Endothelial cell of umbilical vein (primary cell): ENCODE data around the gene ADAMTSL2. TPM values are rescaled to one million over a fixed set of nuclear protein-coding genes. Genes with fewer than 3 reads are reported as not detected.

Experiments used
- BruUV-seq: library from RNA; stranded (reverse); fragments of 400-500 nt; replicated peaks from 2 replicates; lab custom pipeline; 2021; lab: Mats Ljungman, UMichigan
- CTCF ChIA-PET: fragments of 300-600, 350-600 bp; sonication (Branson Sonifier 250); formaldehyde crosslinking; loops from one replicate; lab custom pipeline; 2021; ENCODE audit warnings: antibody characterized with exemption, inconsistent platforms; lab: Charles Lee
- POLR2A ChIA-PET: fragments of 300-600, 350-600 bp; sonication (Branson Sonifier 250); formaldehyde crosslinking; loops from one replicate; lab custom pipeline; 2021; ENCODE audit warnings: antibody characterized with exemption, inconsistent platforms; lab: Charles Lee
- DNase-seq: peaks from one replicate; pipeline ENCODE4 v3.0.0-alpha.2; 2011; ENCODE audit warnings: low read depth, low spot score
- FAIRE-seq: peaks from 2 replicates; lab custom pipeline; 2011; peaks lifted over from hg19 to GRCh38; lab: Jason Lieb, UNC
- H2AFZ ChIP-seq: 2 replicates; pipeline ENCODE4 v1.6.0; 2012; ENCODE audit warnings: low read depth, low read length, control low read depth, inconsistent platforms
- H3K27ac ChIP-seq: 2 replicates; pipeline ENCODE4 v1.5.1; 2011; ENCODE audit warnings: low read depth, mild to moderate bottlenecking, control low read depth, low read length, moderate library complexity; ENCODE audit not compliant: insufficient read depth
- H3K27me3 ChIP-seq, 2 experiments: 2 replicates each; pipeline versions ENCODE4 v1.6.0 to v1.6.1; 2011; ENCODE audit warnings: low read length in 2 of 2, mixed read lengths in 1 of 2; ENCODE audit not compliant: control insufficient read depth in 2 of 2, insufficient read depth in 2 of 2
- H3K36me3 ChIP-seq, 2 experiments: 2 replicates in 1 of 2; 3 replicates in 1 of 2; pipeline ENCODE4 v1.5.1; 2011; ENCODE audit warnings: low read length in 2 of 2, mild to moderate bottlenecking in 1 of 2, moderate library complexity in 1 of 2; ENCODE audit not compliant: control insufficient read depth in 2 of 2, insufficient read depth in 2 of 2; ENCODE audit errors: extremely low read depth in 1 of 2
- H3K4me1 ChIP-seq: 3 replicates; pipeline ENCODE4 v1.5.1; 2011; ENCODE audit warnings: mild to moderate bottlenecking, low read length; ENCODE audit not compliant: control insufficient read depth, insufficient read depth; ENCODE audit errors: extremely low read depth
- H3K4me2 ChIP-seq: 2 replicates; pipeline ENCODE4 v1.6.1; 2011; ENCODE audit warnings: low read length, control low read depth, mixed read lengths; ENCODE audit not compliant: insufficient read depth
- H3K4me3 ChIP-seq, 3 experiments: fragments of 200-600 bp in 1 of 3; sonication (generic), shearing (Covaris generic) in 1 of 3; replicated peaks in 1 of 3; 2 replicates each; pipeline ENCODE4 v1.5.1; 2011 to 2016; ENCODE audit warnings: control low read depth in 3 of 3, low read length in 3 of 3, mild to moderate bottlenecking in 2 of 3, inconsistent platforms in 1 of 3, low read depth in 1 of 3, moderate library complexity in 1 of 3; ENCODE audit not compliant: insufficient read depth in 1 of 3
- H3K79me2 ChIP-seq: 2 replicates; pipeline ENCODE4 v1.6.0; 2012; ENCODE audit warnings: low read length, inconsistent platforms; ENCODE audit not compliant: control insufficient read depth, insufficient read depth
- H3K9ac ChIP-seq: replicated peaks from 2 replicates; pipeline ENCODE3; 2011; ENCODE audit warnings: low read length, control low read depth; ENCODE audit not compliant: insufficient read depth; ENCODE audit errors: extremely low read depth
- H3K9me1 ChIP-seq: replicated peaks from 3 replicates; pipeline ENCODE4 v1.6.0; 2011; ENCODE audit warnings: mild to moderate bottlenecking, low read length; ENCODE audit not compliant: control insufficient read depth, insufficient read depth; ENCODE audit errors: extremely low read depth
- H3K9me3 ChIP-seq: replicated peaks from 2 replicates; pipeline ENCODE4 v1.5.1; 2012; ENCODE audit warnings: low read length, inconsistent platforms; ENCODE audit not compliant: control insufficient read depth, insufficient read depth
- H4K20me1 ChIP-seq: replicated peaks from 2 replicates; pipeline ENCODE3; 2011; ENCODE audit warnings: mild to moderate bottlenecking, low read length; ENCODE audit not compliant: control insufficient read depth, insufficient read depth; ENCODE audit errors: extremely low read depth
- EZH2 ChIP-seq: IDR thresholded peaks from 2 replicates; pipeline ENCODE4 v1.6.1; 2012; ENCODE audit warnings: borderline replicate concordance, low read depth, mild to moderate bottlenecking, moderate library complexity, low read length, inconsistent platforms; ENCODE audit not compliant: severe bottlenecking
- FOS ChIP-seq: IDR thresholded peaks from 2 replicates; pipeline ENCODE4 v1.6.1; 2011; ENCODE audit warnings: mild to moderate bottlenecking, low read length, moderate library complexity, borderline replicate concordance; ENCODE audit not compliant: insufficient read depth
- GATA2 ChIP-seq: IDR thresholded peaks from 2 replicates; pipeline ENCODE4 v1.7.0; 2011; ENCODE audit warnings: low read depth, mild to moderate bottlenecking, moderate library complexity, mixed read lengths, low read length; ENCODE audit not compliant: insufficient read length, insufficient read depth
- JUN ChIP-seq: IDR thresholded peaks from 2 replicates; pipeline ENCODE4 v1.6.1; 2011; ENCODE audit warnings: borderline replicate concordance, low read depth; ENCODE audit not compliant: insufficient read length, insufficient read depth
- MYC ChIP-seq: IDR thresholded peaks from one replicate; pipeline ENCODE4 v1.6.1; 2011; ENCODE audit warnings: mild to moderate bottlenecking, low read depth, low read length
- POLR2A ChIP-seq: IDR thresholded peaks from 2 replicates; pipeline ENCODE4 v1.6.1; 2012; ENCODE audit warnings: low read depth, mild to moderate bottlenecking, control low read depth, low read length
- POLR2AphosphoS5 ChIP-seq: IDR thresholded peaks from 2 replicates; pipeline ENCODE4 v1.6.1; 2012; ENCODE audit warnings: low read depth, mild to moderate bottlenecking, control low read depth, low read length, moderate library complexity; ENCODE audit not compliant: insufficient read depth
- dilution Hi-C: fragments of 300-500 bp; cut with MboI; formaldehyde crosslinking; loops from one replicate; pipeline ENCODE4 v1.15.0; 2019; ENCODE audit warnings: low sequenced_read_pairs; ENCODE audit not compliant: extremely low pct_ligation_motif_present
- intact Hi-C: fragments of 100-400 bp; cut with micrococcal nuclease; formaldehyde crosslinking; loops from one replicate; pipeline ENCODE4 v1.10.0; 2022
- polyA plus RNA-seq, 4 experiments: library from polyadenylated mRNA; depleted of rRNA in 3 of 4; stranded (reverse) in 3 of 4; unstranded in 1 of 4; fragments of >200 nt; gene quantifications; 2 replicates each; pipeline versions ENCODE4 v1.2.1 to v1.2.3, GENCODE V29; 2011 to 2012; ENCODE audit warnings: missing spikeins in 1 of 4
- total RNA-seq: library from RNA; stranded (reverse); gene quantifications from 2 replicates; pipeline ENCODE4 v1.2.3, GENCODE V29; 2021
- TF ChIP-seq, protein P1 (sequence below): IDR thresholded peaks from 2 replicates; pipeline ENCODE4 v1.6.1; 2011; ENCODE audit not compliant: insufficient read depth, insufficient read length
- TF ChIP-seq, protein P2 (sequence below), 2 donors: IDR thresholded peaks; 1 replicate in 1 of 2; 2 replicates in 1 of 2; pipeline ENCODE4 v1.5.1; 2011; ENCODE audit warnings: low read length in 2 of 2, mild to moderate bottlenecking in 2 of 2, moderate library complexity in 2 of 2, control low read depth in 1 of 2, inconsistent platforms in 1 of 2, low read depth in 1 of 2; ENCODE audit not compliant: insufficient read depth in 1 of 2; ENCODE audit errors: extremely low read depth in 1 of 2

Gene ADAMTSL2
- total and polyA plus RNA-seq, 2 donors (not counting 3 experiments of a cell fraction or from before 2014, with no cell fraction given), result not detected

DNA sequence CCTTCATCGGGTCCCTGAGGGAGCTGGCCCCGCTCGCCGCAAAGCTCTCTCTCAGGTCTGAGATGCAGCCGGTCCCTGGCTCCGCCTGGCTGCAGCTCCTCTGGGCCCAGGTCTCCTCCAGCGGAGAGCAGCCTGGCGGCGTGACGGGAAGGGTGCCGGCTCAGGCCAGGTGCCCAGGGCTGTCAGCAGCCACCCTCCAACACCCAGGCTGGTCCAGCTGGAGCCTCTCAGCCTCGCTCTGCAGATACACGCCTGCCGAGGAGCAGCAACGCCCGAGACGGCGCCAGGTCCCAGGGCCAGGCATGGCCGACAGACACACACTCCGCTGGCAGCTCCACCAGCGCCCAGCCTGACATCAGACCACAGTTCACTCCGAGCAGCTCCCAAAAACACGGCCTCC lies 49.1 kb downstream of the ADAMTSL2 start:
- no peak for FAIRE-seq
- no peaks in the 10 kb centered on the region for H3K36me3 ChIP-seq
- H3K4me1 ChIP-seq, result no peaks in the 10 kb centered on the region
- H3K27me3 ChIP-seq, result peaks cover 2 to 4% of the 10 kb centered on the region in 2 experiments
- H3K9me3 ChIP-seq, result no peaks in the 10 kb centered on the region
- ChIA-PET POLR2A (no interaction called here), CTCF (interaction anchor here (0.8 kb wide), 1 partner anchor 199 kb away, joined by 3 read pairs; no protein-coding TSS in a partner anchor)
- intact Hi-C loops, result no loop called here
- no peak overlapping the region for H3K4me3 ChIP-seq
- H3K9me1 ChIP-seq, result no peaks in the 10 kb centered on the region
- H3K9ac ChIP-seq, result no peak overlapping the region
- H2AFZ ChIP-seq, result no peak overlapping the region
- H3K4me2 ChIP-seq, result no peak overlapping the region
- DNase-seq, result no peak
- H3K79me2 ChIP-seq, result no peaks in the 10 kb centered on the region
- TF ChIP-seq POLR2AphosphoS5, result no peak
- no peak for TF ChIP-seq EZH2
- TF ChIP-seq JUN, result no peak
- TF ChIP-seq FOS, result no peak
- no peak for TF ChIP-seq GATA2
- no peak for TF ChIP-seq MYC
- TF ChIP-seq POLR2A, result no peak
- TF ChIP-seq, protein P1, sequence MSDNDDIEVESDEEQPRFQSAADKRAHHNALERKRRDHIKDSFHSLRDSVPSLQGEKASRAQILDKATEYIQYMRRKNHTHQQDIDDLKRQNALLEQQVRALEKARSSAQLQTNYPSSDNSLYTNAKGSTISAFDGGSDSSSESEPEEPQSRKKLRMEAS, result no peak
- TF ChIP-seq, protein P2, sequence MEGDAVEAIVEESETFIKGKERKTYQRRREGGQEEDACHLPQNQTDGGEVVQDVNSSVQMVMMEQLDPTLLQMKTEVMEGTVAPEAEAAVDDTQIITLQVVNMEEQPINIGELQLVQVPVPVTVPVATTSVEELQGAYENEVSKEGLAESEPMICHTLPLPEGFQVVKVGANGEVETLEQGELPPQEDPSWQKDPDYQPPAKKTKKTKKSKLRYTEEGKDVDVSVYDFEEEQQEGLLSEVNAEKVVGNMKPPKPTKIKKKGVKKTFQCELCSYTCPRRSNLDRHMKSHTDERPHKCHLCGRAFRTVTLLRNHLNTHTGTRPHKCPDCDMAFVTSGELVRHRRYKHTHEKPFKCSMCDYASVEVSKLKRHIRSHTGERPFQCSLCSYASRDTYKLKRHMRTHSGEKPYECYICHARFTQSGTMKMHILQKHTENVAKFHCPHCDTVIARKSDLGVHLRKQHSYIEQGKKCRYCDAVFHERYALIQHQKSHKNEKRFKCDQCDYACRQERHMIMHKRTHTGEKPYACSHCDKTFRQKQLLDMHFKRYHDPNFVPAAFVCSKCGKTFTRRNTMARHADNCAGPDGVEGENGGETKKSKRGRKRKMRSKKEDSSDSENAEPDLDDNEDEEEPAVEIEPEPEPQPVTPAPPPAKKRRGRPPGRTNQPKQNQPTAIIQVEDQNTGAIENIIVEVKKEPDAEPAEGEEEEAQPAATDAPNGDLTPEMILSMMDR (IDR thresholded peaks at IDR 0.05; ENCODE audit: extremely low read depth in 1 of 2, insufficient read depth in 1 of 2, low read depth in 1 of 2, low read length in 2 of 2), result no peak
- BruUV-seq, result no TSS peak
- H4K20me1 ChIP-seq, result no peaks in the 10 kb centered on the region
- no peak overlapping the region for H3K27ac ChIP-seq
- dilution Hi-C loops, result no loop called here
